A673 (cell line): ENCODE data around the gene CRYAA. TPM values are rescaled to one million over a fixed set of nuclear protein-coding genes. Genes with fewer than 3 reads are reported as not detected.

Experiments used
- BruUV-seq: library from RNA; stranded (reverse); fragments of 400-500 nt; replicated peaks from 2 replicates; lab custom pipeline; 2021; lab: Mats Ljungman, UMichigan
- CTCF ChIA-PET: fragments of 300-600 bp; sonication (Branson Sonifier 250); formaldehyde crosslinking; loops from one replicate; lab custom pipeline; 2022; ENCODE audit warnings: antibody characterized with exemption; lab: Charles Lee
- POLR2A ChIA-PET: fragments of 300-600 bp; sonication (Branson Sonifier 250); formaldehyde crosslinking; loops from one replicate; lab custom pipeline; 2022; ENCODE audit warnings: antibody characterized with exemption; ENCODE audit not compliant: low non-redundant PET; lab: Charles Lee
- DNase-seq: peaks from one replicate; pipeline ENCODE4 v3.0.0-alpha.2; 2015; ENCODE audit warnings: low spot score
- H3K27ac ChIP-seq: fragments of 200-600 bp; sonication (generic); 2 replicates; pipeline ENCODE4 v1.5.1; 2016; ENCODE audit warnings: mixed run types, low read depth, mild to moderate bottlenecking, mixed read lengths, antibody characterized with exemption, low read length; ENCODE audit not compliant: poor library complexity, severe bottlenecking
- H3K27me3 ChIP-seq: fragments of 200-600 bp; sonication (generic); replicated peaks from 2 replicates; pipeline ENCODE4 v1.6.1; 2017; ENCODE audit warnings: mixed run types, low read depth, mild to moderate bottlenecking, mixed read lengths, antibody characterized with exemption, low read length; ENCODE audit not compliant: insufficient read depth, poor library complexity
- H3K36me3 ChIP-seq: fragments of 200-600 bp; sonication (generic); 2 replicates; pipeline ENCODE4 v1.6.1; 2016; ENCODE audit warnings: mixed run types, mild to moderate bottlenecking, mixed read lengths, antibody characterized with exemption, low read length; ENCODE audit not compliant: insufficient read depth, poor library complexity, severe bottlenecking
- H3K4me1 ChIP-seq: fragments of 200-600 bp; sonication (generic); 2 replicates; pipeline ENCODE4 v1.6.1; 2017; ENCODE audit warnings: mixed run types, mild to moderate bottlenecking, mixed read lengths, antibody characterized with exemption, low read length; ENCODE audit not compliant: insufficient read depth, poor library complexity, severe bottlenecking
- H3K4me3 ChIP-seq: fragments of 200-600 bp; sonication (generic); 2 replicates; pipeline ENCODE4 v1.5.1; 2016; ENCODE audit warnings: low read depth, mixed run types, mild to moderate bottlenecking, mixed read lengths, low read length; ENCODE audit not compliant: poor library complexity, severe bottlenecking
- H3K9me3 ChIP-seq: fragments of 200-600 bp; sonication (generic); 2 replicates; pipeline ENCODE4 v1.6.1; 2016; ENCODE audit warnings: mixed run types, low read depth, mild to moderate bottlenecking, mixed read lengths, antibody characterized with exemption, low read length; ENCODE audit not compliant: poor library complexity, severe bottlenecking
- CTCF ChIP-seq: fragments of 300-800, 200-600 bp; sonication (generic); conservative IDR thresholded peaks from 2 replicates; pipeline ENCODE4 v1.5.1; 2017; ENCODE audit warnings: low read depth, mild to moderate bottlenecking, antibody characterized with exemption, low read length, moderate library complexity, mixed read lengths
- EZH2 ChIP-seq: fragments of 200-600 bp; sonication (generic); IDR thresholded peaks from 2 replicates; pipeline ENCODE4 v1.6.1; 2017; ENCODE audit warnings: borderline replicate concordance, low read depth, mild to moderate bottlenecking, mixed read lengths, antibody characterized with exemption, low read length; ENCODE audit not compliant: poor library complexity, severe bottlenecking
- intact Hi-C: fragments of 100-400 bp; cut with micrococcal nuclease; formaldehyde crosslinking; loops from one replicate; pipeline ENCODE4 v1.10.0; 2022; ENCODE audit not compliant: unreplicated experiment
- total RNA-seq: library from RNA; stranded (reverse); gene quantifications from 2 replicates; pipeline ENCODE4 v1.2.3, GENCODE V29; 2021

Gene CRYAA
- total RNA-seq, 1 experiment from 2014 or later, result not detected

DNA sequence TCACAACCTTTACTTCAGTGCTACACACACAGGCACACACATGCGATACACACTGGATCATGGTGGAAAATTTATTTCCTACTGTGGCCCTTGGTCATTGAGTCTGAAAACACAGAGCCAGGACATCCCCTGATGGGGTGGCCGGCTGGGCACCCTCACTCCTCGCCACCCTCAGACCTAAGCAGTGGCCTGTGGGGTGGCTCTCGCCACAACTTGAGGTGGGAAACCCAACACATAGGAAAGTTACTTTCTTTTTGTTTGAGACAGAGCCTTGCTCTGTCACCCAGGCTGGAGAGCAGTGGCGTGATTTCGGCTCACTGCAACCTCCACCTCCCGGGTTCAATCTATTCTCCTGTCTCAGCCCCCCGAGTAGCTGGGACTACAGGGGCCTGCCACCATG lies 19.4 kb downstream of the CRYAA start:
- Histone ChIP-seq H3K9me3 (no peaks in the 10 kb centered on the region), H3K27ac (no peak overlapping the region), H3K27me3 (no peaks in the 10 kb centered on the region), H3K4me3 (no peak overlapping the region), H3K4me1 (no peaks in the 10 kb centered on the region), H3K36me3 (no peaks in the 10 kb centered on the region)
- ChIA-PET CTCF (no interaction called here), POLR2A (no interaction called here)
- intact Hi-C loops, result no loop called here
- TF ChIP-seq CTCF (no peak), EZH2 (no peak)
- BruUV-seq, result no TSS peak
- DNase-seq, result no peak

DNA sequence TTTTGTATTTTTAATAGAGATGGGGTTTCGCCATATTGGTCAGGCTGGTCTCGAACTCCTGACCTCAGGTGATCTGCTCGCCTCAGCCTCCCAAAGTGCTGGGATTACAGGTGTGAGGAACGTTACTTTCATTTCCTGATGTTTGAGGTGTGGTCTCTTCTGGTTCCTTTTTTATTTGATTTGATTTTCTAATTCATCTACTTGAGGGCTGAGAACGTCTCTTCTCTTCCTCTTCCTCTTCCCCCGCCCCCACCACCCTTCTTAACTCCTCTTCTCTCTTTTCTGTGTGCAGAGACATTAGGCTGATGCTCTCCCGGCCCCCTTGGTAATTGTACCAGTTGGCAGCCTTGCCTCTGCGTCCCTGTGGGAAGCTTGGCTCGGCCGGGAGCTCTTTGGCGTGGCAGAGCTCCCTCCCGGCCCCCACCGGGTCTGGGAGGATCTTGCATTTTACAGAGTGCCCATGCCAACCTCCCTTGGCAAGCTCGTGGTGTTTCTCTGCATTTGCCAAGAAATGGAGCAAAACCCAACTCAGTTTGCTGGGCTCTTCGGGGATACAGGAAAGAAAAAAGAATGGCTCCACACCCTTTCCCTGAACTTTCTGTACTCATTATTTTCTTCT lies 19.9 kb downstream of the CRYAA start:
- intact Hi-C loops, result no loop called here
- no peak for TF ChIP-seq CTCF
- TF ChIP-seq EZH2, result no peak
- Histone ChIP-seq H3K4me1 (no peaks in the 10 kb centered on the region), H3K27ac (no peak overlapping the region), H3K9me3 (no peaks in the 10 kb centered on the region), H3K36me3 (no peaks in the 10 kb centered on the region), H3K4me3 (no peak overlapping the region), H3K27me3 (no peaks in the 10 kb centered on the region)
- ChIA-PET POLR2A (no interaction called here), CTCF (no interaction called here)
- DNase-seq, result no peak
- BruUV-seq, result no TSS peak

DNA sequence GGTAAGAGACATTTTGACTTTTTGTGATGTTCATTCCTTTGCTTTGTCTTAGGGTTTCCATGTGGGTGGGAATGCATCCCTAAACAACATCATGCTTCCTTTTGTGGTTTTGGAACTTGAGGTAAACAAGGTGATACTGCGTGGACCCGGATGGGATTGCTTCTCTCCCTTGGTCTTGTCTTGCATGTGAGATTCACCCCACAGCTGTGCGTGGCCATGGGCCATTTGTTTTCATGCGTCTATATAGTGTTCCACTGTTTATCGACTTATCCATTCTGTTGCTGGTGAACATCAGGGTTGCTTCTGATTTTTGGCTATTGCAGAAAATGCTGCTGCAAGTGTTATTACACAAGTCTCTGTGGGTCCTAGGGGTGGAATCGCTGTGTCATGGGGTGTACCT lies 21.1 kb downstream of the CRYAA start:
- Histone ChIP-seq H3K36me3 (no peaks in the 10 kb centered on the region), H3K27me3 (no peaks in the 10 kb centered on the region), H3K27ac (no peak overlapping the region), H3K9me3 (no peaks in the 10 kb centered on the region), H3K4me1 (no peaks in the 10 kb centered on the region), H3K4me3 (no peak overlapping the region)
- no peak for TF ChIP-seq CTCF
- no peak for TF ChIP-seq EZH2
- POLR2A ChIA-PET, result interaction anchor here (0.6 kb wide), 1 partner anchor 163 kb away, joined by 3 read pairs; no protein-coding TSS in a partner anchor
- intact Hi-C loops, result no loop called here
- CTCF ChIA-PET, result no interaction called here
- BruUV-seq, result no TSS peak
- no peak for DNase-seq
